Measurements from ENCODE around the gene C1orf174. TPM values are rescaled to one million over a fixed set of nuclear protein-coding genes. Genes with fewer than 3 reads are reported as not detected.

C1orf174 gene
- total and polyA plus RNA-seq, 3 donors from 2014 or later: 22.9 to 29.7 (median 28.8) TPM

DNA sequence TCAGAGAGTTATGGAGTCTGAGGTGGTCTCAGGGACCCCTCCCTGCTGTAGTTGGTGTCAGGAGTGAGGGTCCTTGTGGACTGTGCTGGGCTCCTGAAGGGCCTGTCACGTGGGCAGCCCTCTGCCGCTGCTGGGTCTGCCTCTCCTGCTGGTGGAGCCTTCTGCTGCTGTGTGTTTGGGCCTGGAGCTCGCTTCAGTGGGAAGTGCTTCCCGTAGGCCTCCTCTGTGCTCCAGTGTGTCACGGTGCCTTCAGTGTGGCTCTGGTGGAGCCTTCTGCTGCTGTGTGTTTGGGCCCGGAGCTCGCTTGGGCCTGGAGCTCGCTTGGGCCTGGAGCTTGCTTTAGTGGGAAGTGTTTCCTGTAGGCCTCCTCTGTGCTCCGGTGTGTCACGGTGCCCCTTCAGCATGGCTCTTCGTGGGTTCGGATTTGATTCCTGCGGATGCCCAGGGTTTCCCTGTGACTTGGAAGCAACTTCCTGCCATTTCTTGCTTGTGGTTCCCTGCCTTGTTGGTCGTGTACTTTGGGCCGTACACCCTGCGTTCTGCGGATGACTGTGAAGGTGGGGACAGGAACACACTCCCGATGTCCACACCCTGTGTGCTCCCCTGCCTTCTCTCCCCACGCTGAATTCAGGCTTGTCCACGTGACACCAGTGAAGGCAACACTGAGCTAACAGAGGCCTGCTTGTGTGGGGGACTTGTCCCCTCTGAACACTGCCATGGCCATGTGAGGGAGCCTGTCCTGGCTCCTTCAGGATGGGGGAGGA lies 19.5 kb downstream of the C1orf174 start:
- H3K4me1 ChIP-seq: no peaks in the 10 kb centered on the region
- no peaks in the 10 kb centered on the region for H3K27me3 ChIP-seq
- H3K9me3 ChIP-seq: no peaks in the 10 kb centered on the region
- H3K27ac ChIP-seq: no peak overlapping the region
- H3K36me3 ChIP-seq (ENCODE audit: low read depth, missing control alignments): no peaks in the 10 kb centered on the region
- DNase-seq: no peak
- 91 to 97% methylated on average over 14 to 20 of the region's 20 CpGs for WGBS, 2 donors
- intact Hi-C loops (cut with DNase I; ENCODE audit: low total_unique reads): no loop called here
- TF ChIP-seq CTCF (IDR thresholded peaks at IDR 0.05) (no peak), POLR2A (IDR thresholded peaks at IDR 0.05) (no peak)
- H3K4me3 ChIP-seq: no peak overlapping the region

DNA sequence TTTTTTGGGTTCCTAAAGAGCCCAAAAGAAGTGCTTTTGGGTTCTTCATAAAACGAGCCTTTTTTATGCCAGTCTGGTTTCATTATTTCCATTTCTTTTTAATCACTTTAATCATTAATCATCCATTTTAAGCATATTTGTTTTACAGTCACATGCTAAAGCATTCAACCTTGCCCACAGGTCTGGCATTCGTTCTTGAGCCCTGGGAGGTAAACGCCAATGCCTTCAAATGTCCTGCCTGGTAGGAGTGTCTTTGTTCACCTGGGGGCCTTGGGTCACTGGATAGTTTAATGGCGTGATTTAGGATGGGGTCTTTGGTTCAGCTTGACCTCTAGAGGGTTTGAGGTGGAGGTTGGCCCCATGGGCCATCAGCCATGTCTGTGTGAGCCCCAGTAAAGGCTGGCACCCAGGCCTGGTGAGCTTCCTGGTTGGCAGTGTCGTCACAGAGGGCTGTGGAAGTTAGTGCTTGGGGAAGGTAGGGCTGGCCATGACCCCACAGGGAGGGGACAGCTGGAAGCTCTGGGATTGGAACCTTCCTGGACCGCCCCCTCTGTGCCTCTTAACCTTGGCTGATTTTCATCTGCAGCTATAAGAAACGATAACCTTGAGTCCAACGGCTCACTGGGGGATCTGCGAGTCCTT lies 20.2 kb downstream of the C1orf174 start:
- Histone ChIP-seq H3K27me3 (no peaks in the 10 kb centered on the region), H3K4me1 (no peaks in the 10 kb centered on the region), H3K36me3 (ENCODE audit: low read depth, missing control alignments) (no peaks in the 10 kb centered on the region), H3K9me3 (no peaks in the 10 kb centered on the region), H3K4me3 (no peak overlapping the region), H3K27ac (no peak overlapping the region)
- no peak for TF ChIP-seq CTCF (IDR thresholded peaks at IDR 0.05)
- no peak for TF ChIP-seq POLR2A (IDR thresholded peaks at IDR 0.05)
- intact Hi-C loops (cut with DNase I; ENCODE audit: low total_unique reads): no loop called here
- no peak for DNase-seq
- 84 to 87% methylated on average over 9 of the region's 9 CpGs for WGBS, 2 donors

DNA sequence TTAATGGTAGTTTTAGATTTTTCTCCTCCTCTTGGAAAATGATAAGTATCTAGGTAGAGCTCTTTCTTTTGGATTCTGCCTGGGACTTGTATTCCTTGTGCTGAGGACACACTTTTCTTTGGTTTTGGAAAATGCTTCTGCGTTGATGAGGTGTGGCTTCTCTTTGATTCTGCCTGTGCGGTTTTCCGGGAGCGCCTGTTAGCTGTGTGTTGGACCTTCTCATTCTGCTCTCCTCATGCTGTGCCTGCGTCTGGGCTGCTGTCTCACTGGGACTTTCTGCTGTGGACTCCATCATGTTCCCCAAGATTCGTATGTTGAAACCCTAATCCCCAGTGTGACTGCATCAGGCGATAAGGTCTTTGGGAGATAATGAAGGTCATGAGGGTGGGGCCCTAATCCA lies 21.0 kb downstream of the C1orf174 start:
- H3K4me1 ChIP-seq: no peaks in the 10 kb centered on the region
- intact Hi-C loops (cut with DNase I; ENCODE audit: low total_unique reads): no loop called here
- TF ChIP-seq POLR2A (IDR thresholded peaks at IDR 0.05) (no peak), CTCF (IDR thresholded peaks at IDR 0.05) (no peak)
- no peaks in the 10 kb centered on the region for H3K36me3 ChIP-seq (ENCODE audit: low read depth, missing control alignments)
- no peak for DNase-seq
- 94 to 95% methylated on average over 7 of the region's 7 CpGs for WGBS, 2 donors
- H3K4me3 ChIP-seq: no peak overlapping the region
- H3K9me3 ChIP-seq: no peaks in the 10 kb centered on the region
- no peaks in the 10 kb centered on the region for H3K27me3 ChIP-seq
- no peak overlapping the region for H3K27ac ChIP-seq

DNA sequence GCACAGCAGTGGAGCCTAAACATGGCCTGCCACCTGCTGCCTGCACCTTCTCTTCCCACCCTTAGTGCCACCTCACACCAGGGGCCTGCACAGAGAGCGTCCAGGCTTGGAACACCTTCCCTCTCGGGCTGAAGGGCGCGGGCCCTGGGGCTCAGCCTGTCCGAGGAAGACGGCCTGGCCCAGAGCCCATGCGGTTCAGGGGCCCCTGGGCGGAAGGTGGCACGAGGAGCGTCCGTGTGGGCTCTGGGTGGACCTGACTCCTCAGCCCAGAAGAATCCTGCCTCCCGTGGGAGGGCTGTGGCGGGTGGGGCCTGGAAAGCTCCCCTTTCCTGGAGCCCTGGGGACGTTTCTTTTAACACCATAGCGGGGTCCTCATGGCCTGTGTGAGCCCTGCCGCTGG lies 23.4 kb downstream of the C1orf174 start:
- 85 to 92% methylated on average over 12 to 16 of the region's 16 CpGs for WGBS, 2 donors
- Histone ChIP-seq H3K36me3 (ENCODE audit: low read depth, missing control alignments) (no peaks in the 10 kb centered on the region), H3K27me3 (no peaks in the 10 kb centered on the region), H3K4me1 (no peaks in the 10 kb centered on the region), H3K27ac (no peak overlapping the region), H3K9me3 (no peaks in the 10 kb centered on the region), H3K4me3 (no peak overlapping the region)
- TF ChIP-seq POLR2A (IDR thresholded peaks at IDR 0.05) (no peak), CTCF (IDR thresholded peaks at IDR 0.05) (no peak)
- intact Hi-C loops (cut with DNase I; ENCODE audit: low total_unique reads): no loop called here
- DNase-seq: no peak
